Measurements from ENCODE around the gene CCDC33.

Gene CCDC33

GRCh38 chr15:74378848-74379247 lies 142.7 kb downstream of the CCDC33 start:
- no peaks in the 10 kb centered on the region for H3K9me3 ChIP-seq (ENCODE audit: control insufficient read depth in 2 of 2, low read length in 2 of 2)

GRCh38 chr15:74380361-74381189 lies 144.4 kb downstream of the CCDC33 start:
- H3K4me1 ChIP-seq (ENCODE audit: control insufficient read depth in 2 of 2, insufficient read depth in 2 of 2, low read length in 2 of 2) = peaks cover 0 to 9% of the 10 kb centered on the region in 2 donors
- H3K36me3 ChIP-seq (ENCODE audit: control insufficient read depth in 2 of 2, insufficient read depth in 2 of 2, low read length in 2 of 2) = no peaks in the 10 kb centered on the region
- H3K4me3 ChIP-seq (ENCODE audit: low read length in 2 of 2) = no peak overlapping the region
- H3K9ac ChIP-seq (ENCODE audit: low read depth in 1 of 2, low read length in 2 of 2) = no peak overlapping the region
- no peaks in the 10 kb centered on the region for H3K9me3 ChIP-seq (ENCODE audit: control insufficient read depth in 2 of 2, low read length in 2 of 2)
- no peak overlapping the region for H3K27ac ChIP-seq (ENCODE audit: low read depth in 2 of 2, low read length in 2 of 2)
- no peaks in the 10 kb centered on the region for H3K27me3 ChIP-seq (ENCODE audit: control insufficient read depth in 2 of 2, insufficient read depth in 2 of 2, low read length in 2 of 2)

More at GRCh38 chr15:74378848-74379247, 142.7 kb downstream of the CCDC33 start:
- Histone ChIP-seq H3K27ac (ENCODE audit: low read depth in 2 of 2, low read length in 2 of 2) (no peak overlapping the region), H3K27me3 (ENCODE audit: control insufficient read depth in 2 of 2, insufficient read depth in 2 of 2, low read length in 2 of 2) (no peaks in the 10 kb centered on the region), H3K36me3 (ENCODE audit: control insufficient read depth in 2 of 2, insufficient read depth in 2 of 2, low read length in 2 of 2) (no peaks in the 10 kb centered on the region), H3K9ac (ENCODE audit: low read depth in 1 of 2, low read length in 2 of 2) (no peak overlapping the region), H3K4me1 (ENCODE audit: control insufficient read depth in 2 of 2, insufficient read depth in 2 of 2, low read length in 2 of 2) (peaks cover 13% of the 10 kb centered on the region in 2 donors), H3K4me3 (ENCODE audit: low read length in 2 of 2) (no peak overlapping the region)

GRCh38 chr15:74381190-74381453 lies 145.0 kb downstream of the CCDC33 start:
- Histone ChIP-seq H3K9me3 (ENCODE audit: control insufficient read depth in 2 of 2, low read length in 2 of 2) (no peaks in the 10 kb centered on the region), H3K27me3 (ENCODE audit: control insufficient read depth in 2 of 2, insufficient read depth in 2 of 2, low read length in 2 of 2) (no peaks in the 10 kb centered on the region), H3K27ac (ENCODE audit: low read depth in 2 of 2, low read length in 2 of 2) (no peak overlapping the region), H3K4me3 (ENCODE audit: low read length in 2 of 2) (no peak overlapping the region), H3K36me3 (ENCODE audit: control insufficient read depth in 2 of 2, insufficient read depth in 2 of 2, low read length in 2 of 2) (no peaks in the 10 kb centered on the region), H3K4me1 (ENCODE audit: control insufficient read depth in 2 of 2, insufficient read depth in 2 of 2, low read length in 2 of 2) (peaks cover 0 to 9% of the 10 kb centered on the region in 2 donors), H3K9ac (ENCODE audit: low read depth in 1 of 2, low read length in 2 of 2) (no peak overlapping the region)

GRCh38 chr15:74381481-74381880 lies 145.4 kb downstream of the CCDC33 start:
- H3K27me3 ChIP-seq (ENCODE audit: control insufficient read depth in 2 of 2, insufficient read depth in 2 of 2, low read length in 2 of 2) = no peaks in the 10 kb centered on the region
- H3K36me3 ChIP-seq (ENCODE audit: control insufficient read depth in 2 of 2, insufficient read depth in 2 of 2, low read length in 2 of 2) = no peaks in the 10 kb centered on the region
- H3K27ac ChIP-seq (ENCODE audit: low read depth in 2 of 2, low read length in 2 of 2) = no peak overlapping the region
- no peaks in the 10 kb centered on the region for H3K9me3 ChIP-seq (ENCODE audit: control insufficient read depth in 2 of 2, low read length in 2 of 2)
- H3K9ac ChIP-seq (ENCODE audit: low read depth in 1 of 2, low read length in 2 of 2) = no peak overlapping the region
- no peak overlapping the region for H3K4me3 ChIP-seq (ENCODE audit: low read length in 2 of 2)
- H3K4me1 ChIP-seq (ENCODE audit: control insufficient read depth in 2 of 2, insufficient read depth in 2 of 2, low read length in 2 of 2) = peaks cover 0 to 9% of the 10 kb centered on the region in 2 donors

GRCh38 chr15:74382004-74382816 lies 146.1 kb downstream of the CCDC33 start:
- H3K4me3 ChIP-seq (ENCODE audit: low read length in 2 of 2) = no peak overlapping the region
- no peak overlapping the region for H3K9ac ChIP-seq (ENCODE audit: low read depth in 1 of 2, low read length in 2 of 2)
- no peaks in the 10 kb centered on the region for H3K9me3 ChIP-seq (ENCODE audit: control insufficient read depth in 2 of 2, low read length in 2 of 2)
- H3K27ac ChIP-seq (ENCODE audit: low read depth in 2 of 2, low read length in 2 of 2) = no peak overlapping the region
- no peaks in the 10 kb centered on the region for H3K27me3 ChIP-seq (ENCODE audit: control insufficient read depth in 2 of 2, insufficient read depth in 2 of 2, low read length in 2 of 2)
- H3K4me1 ChIP-seq (ENCODE audit: control insufficient read depth in 2 of 2, insufficient read depth in 2 of 2, low read length in 2 of 2) = peaks cover 0 to 9% of the 10 kb centered on the region in 2 donors
- no peaks in the 10 kb centered on the region for H3K36me3 ChIP-seq (ENCODE audit: control insufficient read depth in 2 of 2, insufficient read depth in 2 of 2, low read length in 2 of 2)

- Histone ChIP-seq H3K4me3 (ENCODE audit: low read length in 2 of 2) (no peak overlapping the region), H3K4me1 (ENCODE audit: control insufficient read depth in 2 of 2, insufficient read depth in 2 of 2, low read length in 2 of 2) (peaks cover 0 to 9% of the 10 kb centered on the region in 2 donors), H3K36me3 (ENCODE audit: control insufficient read depth in 2 of 2, insufficient read depth in 2 of 2, low read length in 2 of 2) (no peaks in the 10 kb centered on the region), H3K9ac (ENCODE audit: low read depth in 1 of 2, low read length in 2 of 2) (no peak overlapping the region), H3K9me3 (ENCODE audit: control insufficient read depth in 2 of 2, low read length in 2 of 2) (no peaks in the 10 kb centered on the region), H3K27me3 (ENCODE audit: control insufficient read depth in 2 of 2, insufficient read depth in 2 of 2, low read length in 2 of 2) (no peaks in the 10 kb centered on the region), H3K27ac (ENCODE audit: low read depth in 2 of 2, low read length in 2 of 2) (peak overlapping the region in 1 of 2 donors; percentile 65)
Observed at GRCh38 chr15:74383286-74383685, 147.2 kb downstream of the CCDC33 start.

GRCh38 chr15:74383695-74384565 lies 147.8 kb downstream of the CCDC33 start:
- no peak overlapping the region for H3K9ac ChIP-seq (ENCODE audit: low read depth in 1 of 2, low read length in 2 of 2)
- no peaks in the 10 kb centered on the region for H3K36me3 ChIP-seq (ENCODE audit: control insufficient read depth in 2 of 2, insufficient read depth in 2 of 2, low read length in 2 of 2)
- no peaks in the 10 kb centered on the region for H3K9me3 ChIP-seq (ENCODE audit: control insufficient read depth in 2 of 2, low read length in 2 of 2)
- peaks cover 0 to 9% of the 10 kb centered on the region in 2 donors for H3K4me1 ChIP-seq (ENCODE audit: control insufficient read depth in 2 of 2, insufficient read depth in 2 of 2, low read length in 2 of 2)
- H3K4me3 ChIP-seq (ENCODE audit: low read length in 2 of 2) = no peak overlapping the region
- H3K27ac ChIP-seq (ENCODE audit: low read depth in 2 of 2, low read length in 2 of 2) = peak overlapping the region in 1 of 2 donors; percentile 65
- H3K27me3 ChIP-seq (ENCODE audit: control insufficient read depth in 2 of 2, insufficient read depth in 2 of 2, low read length in 2 of 2) = no peaks in the 10 kb centered on the region

GRCh38 chr15:74384566-74384880 lies 148.4 kb downstream of the CCDC33 start:
- Histone ChIP-seq H3K36me3 (ENCODE audit: control insufficient read depth in 2 of 2, insufficient read depth in 2 of 2, low read length in 2 of 2) (no peaks in the 10 kb centered on the region), H3K27ac (ENCODE audit: low read depth in 2 of 2, low read length in 2 of 2) (peak overlapping the region in 1 of 2 donors; percentile 65), H3K9ac (ENCODE audit: low read depth in 1 of 2, low read length in 2 of 2) (no peak overlapping the region), H3K9me3 (ENCODE audit: control insufficient read depth in 2 of 2, low read length in 2 of 2) (no peaks in the 10 kb centered on the region), H3K4me1 (ENCODE audit: control insufficient read depth in 2 of 2, insufficient read depth in 2 of 2, low read length in 2 of 2) (peaks cover 0 to 9% of the 10 kb centered on the region in 2 donors), H3K4me3 (ENCODE audit: low read length in 2 of 2) (no peak overlapping the region), H3K27me3 (ENCODE audit: control insufficient read depth in 2 of 2, insufficient read depth in 2 of 2, low read length in 2 of 2) (no peaks in the 10 kb centered on the region)

- Histone ChIP-seq H3K4me1 (ENCODE audit: control insufficient read depth in 2 of 2, insufficient read depth in 2 of 2, low read length in 2 of 2) (peaks cover 0 to 9% of the 10 kb centered on the region in 2 donors), H3K4me3 (ENCODE audit: low read length in 2 of 2) (no peak overlapping the region), H3K27ac (ENCODE audit: low read depth in 2 of 2, low read length in 2 of 2) (peak overlapping the region in 1 of 2 donors; percentile 65), H3K9me3 (ENCODE audit: control insufficient read depth in 2 of 2, low read length in 2 of 2) (no peaks in the 10 kb centered on the region), H3K9ac (ENCODE audit: low read depth in 1 of 2, low read length in 2 of 2) (peak overlapping the region; percentile 1 to 19), H3K27me3 (ENCODE audit: control insufficient read depth in 2 of 2, insufficient read depth in 2 of 2, low read length in 2 of 2) (no peaks in the 10 kb centered on the region), H3K36me3 (ENCODE audit: control insufficient read depth in 2 of 2, insufficient read depth in 2 of 2, low read length in 2 of 2) (no peaks in the 10 kb centered on the region)
Observed at GRCh38 chr15:74384881-74385643, 148.9 kb downstream of the CCDC33 start.
